GM10266 (cell line): ENCODE data around the gene MZF1.

Experiments
- DNase-seq: peaks from one replicate; pipeline ENCODE4 v3.0.0; 2012; ENCODE audit errors: extremely low spot score
- CTCF ChIP-seq: IDR thresholded peaks from 2 replicates; pipeline ENCODE4 v1.5.1; 2012; ENCODE audit warnings: mild to moderate bottlenecking, low read depth; ENCODE audit not compliant: control insufficient read depth, insufficient read depth; ENCODE audit errors: missing control alignments

The MZF1 gene

GRCh38 chr19:58560007-58560887, 12.9 kb downstream of the MZF1 start:
- DNase-seq = no peak

GRCh38 chr19:58559275-58560006, 13.7 kb downstream of the MZF1 start:
- no peak for TF ChIP-seq CTCF
- peak; percentile 93 for DNase-seq

More at GRCh38 chr19:58560007-58560887, 12.9 kb downstream of the MZF1 start:
- TF ChIP-seq CTCF = no peak

GRCh38 chr19:58558623-58559274, 14.4 kb downstream of the MZF1 start:
- DNase-seq = peak; percentile 98
- no peak for TF ChIP-seq CTCF

GRCh38 chr19:58558066-58558622, 15.0 kb downstream of the MZF1 start, which contains the start of gene UBE2M:
Gene UBE2M (minus strand): TSS chr19:58558611. CDS start chr19:58558381, 230 bp downstream.
- no peak for DNase-seq
- no peak for TF ChIP-seq CTCF

- no peak for TF ChIP-seq CTCF
- DNase-seq = no peak
These were observed 15.7 kb downstream of the MZF1 start for GRCh38 chr19:58557221-58558065.

- no peak for DNase-seq
- no peak for TF ChIP-seq CTCF
These were observed 16.4 kb downstream of the MZF1 start for GRCh38 chr19:58556622-58557220.
